Chondrocyte (in vitro differentiated cells): ENCODE data around the gene KCNQ5. TPM values are rescaled to one million over a fixed set of nuclear protein-coding genes. Genes with fewer than 3 reads are reported as not detected.

Experiments used
- DNase-seq: peaks from one replicate; pipeline ENCODE4 v3.0.0; 2021; ENCODE audit warnings: mixed read lengths, low spot score
- H3K27ac Mint-ChIP-seq: one replicate; pipeline ENCODE4 v1.8.0; 2021; ENCODE audit warnings: mild to moderate bottlenecking, moderate library complexity, mixed read lengths; ENCODE audit not compliant: unreplicated experiment
- H3K27me3 Mint-ChIP-seq: 2 replicates; pipeline ENCODE4 v1.8.0; 2021; ENCODE audit warnings: low read depth, mixed read lengths
- H3K36me3 Mint-ChIP-seq: 2 replicates; pipeline ENCODE4 v1.8.0; 2021; ENCODE audit warnings: low read depth, mixed read lengths
- H3K4me1 Mint-ChIP-seq: 2 replicates; pipeline ENCODE4 v1.8.0; 2021; ENCODE audit warnings: low read depth, mild to moderate bottlenecking, mixed read lengths
- H3K4me3 Mint-ChIP-seq: one replicate; pipeline ENCODE4 v1.8.0; 2021; ENCODE audit warnings: mild to moderate bottlenecking, moderate library complexity, mixed read lengths; ENCODE audit not compliant: unreplicated experiment
- H3K9me3 Mint-ChIP-seq: 2 replicates; pipeline ENCODE4 v1.8.0; 2021; ENCODE audit warnings: low read depth, mixed read lengths
- total RNA-seq: library from RNA; stranded (reverse); gene quantifications from 3 replicates; pipeline ENCODE4 v1.2.1, GENCODE V29; 2021
- TF ChIP-seq, protein P1 (sequence below): fragments of 200-600 bp; sonication (generic); IDR thresholded peaks from 2 replicates; pipeline ENCODE4 v1.5.0; 2021; ENCODE audit warnings: antibody characterized with exemption, mild to moderate bottlenecking, moderate library complexity

The KCNQ5 gene
- total RNA-seq, 1 donor from 2014 or later: 4.1 TPM

DNA sequence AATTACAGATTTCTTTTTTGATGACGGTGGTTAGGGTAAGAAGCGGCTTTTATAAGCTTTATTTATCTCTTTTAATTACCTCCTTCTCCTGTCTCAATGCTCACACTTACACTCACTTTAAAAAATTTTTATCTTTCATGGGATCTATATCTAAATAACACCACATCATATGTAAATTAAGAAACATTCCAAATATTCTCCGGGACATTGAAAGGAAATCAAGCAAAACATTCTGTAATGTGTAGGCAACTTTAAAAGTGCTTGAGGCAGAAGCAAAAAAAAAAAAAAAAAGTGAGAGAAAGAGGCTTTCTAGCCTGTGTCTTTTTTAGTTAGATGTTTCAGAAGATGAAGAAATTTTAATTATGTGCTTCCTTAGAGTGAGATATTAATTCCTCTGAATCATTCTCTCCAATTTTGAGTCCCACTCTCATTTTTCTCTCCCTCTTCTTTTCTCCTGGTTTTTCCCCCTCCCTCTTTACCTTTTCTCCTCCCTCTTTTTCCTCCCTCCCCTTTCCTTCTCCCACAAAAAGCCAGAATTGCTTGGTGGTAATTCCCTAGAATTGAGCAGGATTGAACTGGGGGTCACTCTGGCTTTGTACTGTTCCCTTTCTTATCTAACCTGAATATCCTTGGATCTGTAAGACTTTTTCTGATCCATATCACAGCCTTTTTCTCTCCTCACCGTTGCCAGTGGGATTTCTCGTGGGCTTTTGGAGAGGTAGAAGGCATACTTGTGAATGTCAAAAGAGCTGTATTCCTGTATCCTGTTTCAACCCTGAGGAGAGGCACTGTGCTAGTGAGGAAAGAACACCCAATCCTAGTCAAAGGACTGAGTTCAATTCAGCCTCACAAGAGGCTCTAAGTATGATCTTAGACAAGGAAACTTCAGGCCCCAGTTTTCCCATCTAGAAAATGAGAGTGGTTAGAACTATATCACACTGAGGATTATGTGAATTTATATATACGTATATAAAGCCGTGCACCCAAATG lies 30.4 kb downstream of the KCNQ5 start:
- H3K4me3 Mint-ChIP-seq: no peak overlapping the region
- H3K4me1 Mint-ChIP-seq: peaks cover 59% of the 10 kb centered on the region

GRCh38 chr6:72653026-72653425 lies 31.2 kb downstream of the KCNQ5 start:
- Mint-ChIP-seq H3K27me3 (no peaks in the 10 kb centered on the region), H3K27ac (no peak overlapping the region), H3K4me1 (peaks cover 61% of the 10 kb centered on the region), H3K9me3 (no peaks in the 10 kb centered on the region), H3K36me3 (no peaks in the 10 kb centered on the region), H3K4me3 (no peak overlapping the region)
- no peak for DNase-seq
- TF ChIP-seq, protein P1, sequence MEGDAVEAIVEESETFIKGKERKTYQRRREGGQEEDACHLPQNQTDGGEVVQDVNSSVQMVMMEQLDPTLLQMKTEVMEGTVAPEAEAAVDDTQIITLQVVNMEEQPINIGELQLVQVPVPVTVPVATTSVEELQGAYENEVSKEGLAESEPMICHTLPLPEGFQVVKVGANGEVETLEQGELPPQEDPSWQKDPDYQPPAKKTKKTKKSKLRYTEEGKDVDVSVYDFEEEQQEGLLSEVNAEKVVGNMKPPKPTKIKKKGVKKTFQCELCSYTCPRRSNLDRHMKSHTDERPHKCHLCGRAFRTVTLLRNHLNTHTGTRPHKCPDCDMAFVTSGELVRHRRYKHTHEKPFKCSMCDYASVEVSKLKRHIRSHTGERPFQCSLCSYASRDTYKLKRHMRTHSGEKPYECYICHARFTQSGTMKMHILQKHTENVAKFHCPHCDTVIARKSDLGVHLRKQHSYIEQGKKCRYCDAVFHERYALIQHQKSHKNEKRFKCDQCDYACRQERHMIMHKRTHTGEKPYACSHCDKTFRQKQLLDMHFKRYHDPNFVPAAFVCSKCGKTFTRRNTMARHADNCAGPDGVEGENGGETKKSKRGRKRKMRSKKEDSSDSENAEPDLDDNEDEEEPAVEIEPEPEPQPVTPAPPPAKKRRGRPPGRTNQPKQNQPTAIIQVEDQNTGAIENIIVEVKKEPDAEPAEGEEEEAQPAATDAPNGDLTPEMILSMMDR: no peak

More for the DNA sequence above, 30.4 kb downstream of the KCNQ5 start:
- no peaks in the 10 kb centered on the region for H3K36me3 Mint-ChIP-seq
- DNase-seq: no peak
- TF ChIP-seq, protein P1: no peak
- no peaks in the 10 kb centered on the region for H3K9me3 Mint-ChIP-seq
- H3K27me3 Mint-ChIP-seq: no peaks in the 10 kb centered on the region
- peak overlapping the region; percentile 88 for H3K27ac Mint-ChIP-seq

DNA sequence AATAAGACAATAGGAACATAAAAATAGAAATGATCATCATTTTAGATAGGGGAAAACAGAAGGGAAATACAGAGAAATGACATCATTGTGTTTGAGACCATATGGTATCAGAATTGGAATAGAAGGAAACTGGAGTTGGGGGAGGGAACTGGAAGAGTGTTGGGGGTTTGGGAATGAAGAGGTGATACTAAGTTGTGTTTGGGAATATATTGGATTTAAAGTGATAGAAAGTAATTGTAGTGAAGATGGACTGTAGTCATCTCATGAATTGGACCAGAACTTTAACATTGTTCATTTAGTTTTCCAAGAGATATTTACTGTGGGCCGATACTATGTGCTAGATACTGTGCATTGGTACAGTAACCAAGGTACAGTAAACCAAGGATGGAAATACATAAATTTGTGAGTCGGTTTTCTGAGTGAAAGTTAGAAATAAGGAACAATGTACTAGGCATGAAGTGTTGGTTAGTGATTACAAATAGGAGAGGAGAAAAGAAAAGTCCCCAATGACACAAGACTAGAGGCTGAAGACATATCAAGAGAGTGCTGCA lies 32.3 kb downstream of the KCNQ5 start:
- TF ChIP-seq, protein P1: no peak
- Mint-ChIP-seq H3K27ac (no peak overlapping the region), H3K4me3 (no peak overlapping the region), H3K27me3 (no peaks in the 10 kb centered on the region), H3K9me3 (no peaks in the 10 kb centered on the region), H3K36me3 (peaks cover 1% of the 10 kb centered on the region), H3K4me1 (peaks cover 50% of the 10 kb centered on the region)
- no peak for DNase-seq

- DNase-seq: no peak
- H3K9me3 Mint-ChIP-seq: no peaks in the 10 kb centered on the region
- no peak overlapping the region for H3K4me3 Mint-ChIP-seq
- peaks cover 1% of the 10 kb centered on the region for H3K36me3 Mint-ChIP-seq
- TF ChIP-seq, protein P1: no peak
- H3K4me1 Mint-ChIP-seq: peaks cover 20% of the 10 kb centered on the region
- H3K27ac Mint-ChIP-seq: no peak overlapping the region
- no peaks in the 10 kb centered on the region for H3K27me3 Mint-ChIP-seq
Observed at GRCh38 chr6:72657407-72658197, 35.7 kb downstream of the KCNQ5 start.

- no peak overlapping the region for H3K4me3 Mint-ChIP-seq
- no peaks in the 10 kb centered on the region for H3K9me3 Mint-ChIP-seq
- H3K27me3 Mint-ChIP-seq: no peaks in the 10 kb centered on the region
- TF ChIP-seq, protein P1: no peak
- peaks cover 9% of the 10 kb centered on the region for H3K4me1 Mint-ChIP-seq
- H3K27ac Mint-ChIP-seq: no peak overlapping the region
- H3K36me3 Mint-ChIP-seq: peaks cover 1% of the 10 kb centered on the region
- DNase-seq: no peak
Observed at GRCh38 chr6:72659754-72660153, 37.9 kb downstream of the KCNQ5 start.
